A673 (cell line): ENCODE measurements around the gene RAD50. TPM values are rescaled to one million over a fixed set of nuclear protein-coding genes. Genes with fewer than 3 reads are reported as not detected.

Source experiments
- BruUV-seq: library from RNA; stranded (reverse); fragments of 400-500 nt; replicated peaks from 2 replicates; lab custom pipeline; 2021; lab: Mats Ljungman, UMichigan
- CTCF ChIA-PET: fragments of 300-600 bp; sonication (Branson Sonifier 250); formaldehyde crosslinking; loops from one replicate; lab custom pipeline; 2022; ENCODE audit warnings: antibody characterized with exemption; lab: Charles Lee
- POLR2A ChIA-PET: fragments of 300-600 bp; sonication (Branson Sonifier 250); formaldehyde crosslinking; loops from one replicate; lab custom pipeline; 2022; ENCODE audit warnings: antibody characterized with exemption; ENCODE audit not compliant: low non-redundant PET; lab: Charles Lee
- DNase-seq: peaks from one replicate; pipeline ENCODE4 v3.0.0-alpha.2; 2015; ENCODE audit warnings: low spot score
- H3K27ac ChIP-seq: fragments of 200-600 bp; sonication (generic); 2 replicates; pipeline ENCODE4 v1.5.1; 2016; ENCODE audit warnings: mixed run types, low read depth, mild to moderate bottlenecking, mixed read lengths, antibody characterized with exemption, low read length; ENCODE audit not compliant: poor library complexity, severe bottlenecking
- H3K27me3 ChIP-seq: fragments of 200-600 bp; sonication (generic); replicated peaks from 2 replicates; pipeline ENCODE4 v1.6.1; 2017; ENCODE audit warnings: mixed run types, low read depth, mild to moderate bottlenecking, mixed read lengths, antibody characterized with exemption, low read length; ENCODE audit not compliant: insufficient read depth, poor library complexity
- H3K36me3 ChIP-seq: fragments of 200-600 bp; sonication (generic); 2 replicates; pipeline ENCODE4 v1.6.1; 2016; ENCODE audit warnings: mixed run types, mild to moderate bottlenecking, mixed read lengths, antibody characterized with exemption, low read length; ENCODE audit not compliant: insufficient read depth, poor library complexity, severe bottlenecking
- H3K4me1 ChIP-seq: fragments of 200-600 bp; sonication (generic); 2 replicates; pipeline ENCODE4 v1.6.1; 2017; ENCODE audit warnings: mixed run types, mild to moderate bottlenecking, mixed read lengths, antibody characterized with exemption, low read length; ENCODE audit not compliant: insufficient read depth, poor library complexity, severe bottlenecking
- H3K4me3 ChIP-seq: fragments of 200-600 bp; sonication (generic); 2 replicates; pipeline ENCODE4 v1.5.1; 2016; ENCODE audit warnings: low read depth, mixed run types, mild to moderate bottlenecking, mixed read lengths, low read length; ENCODE audit not compliant: poor library complexity, severe bottlenecking
- H3K9me3 ChIP-seq: fragments of 200-600 bp; sonication (generic); 2 replicates; pipeline ENCODE4 v1.6.1; 2016; ENCODE audit warnings: mixed run types, low read depth, mild to moderate bottlenecking, mixed read lengths, antibody characterized with exemption, low read length; ENCODE audit not compliant: poor library complexity, severe bottlenecking
- EZH2 ChIP-seq: fragments of 200-600 bp; sonication (generic); IDR thresholded peaks from 2 replicates; pipeline ENCODE4 v1.6.1; 2017; ENCODE audit warnings: borderline replicate concordance, low read depth, mild to moderate bottlenecking, mixed read lengths, antibody characterized with exemption, low read length; ENCODE audit not compliant: poor library complexity, severe bottlenecking
- intact Hi-C: fragments of 100-400 bp; cut with micrococcal nuclease; formaldehyde crosslinking; loops from one replicate; pipeline ENCODE4 v1.10.0; 2022; ENCODE audit not compliant: unreplicated experiment
- total RNA-seq: library from RNA; stranded (reverse); gene quantifications from 2 replicates; pipeline ENCODE4 v1.2.3, GENCODE V29; 2021
- TF ChIP-seq, protein P1 (sequence below): fragments of 300-800, 200-600 bp; sonication (generic); conservative IDR thresholded peaks from 2 replicates; pipeline ENCODE4 v1.5.1; 2017; ENCODE audit warnings: low read depth, mild to moderate bottlenecking, antibody characterized with exemption, low read length, moderate library complexity, mixed read lengths

Gene RAD50
- total RNA-seq, 1 experiment from 2014 or later: 43.6 TPM

DNA sequence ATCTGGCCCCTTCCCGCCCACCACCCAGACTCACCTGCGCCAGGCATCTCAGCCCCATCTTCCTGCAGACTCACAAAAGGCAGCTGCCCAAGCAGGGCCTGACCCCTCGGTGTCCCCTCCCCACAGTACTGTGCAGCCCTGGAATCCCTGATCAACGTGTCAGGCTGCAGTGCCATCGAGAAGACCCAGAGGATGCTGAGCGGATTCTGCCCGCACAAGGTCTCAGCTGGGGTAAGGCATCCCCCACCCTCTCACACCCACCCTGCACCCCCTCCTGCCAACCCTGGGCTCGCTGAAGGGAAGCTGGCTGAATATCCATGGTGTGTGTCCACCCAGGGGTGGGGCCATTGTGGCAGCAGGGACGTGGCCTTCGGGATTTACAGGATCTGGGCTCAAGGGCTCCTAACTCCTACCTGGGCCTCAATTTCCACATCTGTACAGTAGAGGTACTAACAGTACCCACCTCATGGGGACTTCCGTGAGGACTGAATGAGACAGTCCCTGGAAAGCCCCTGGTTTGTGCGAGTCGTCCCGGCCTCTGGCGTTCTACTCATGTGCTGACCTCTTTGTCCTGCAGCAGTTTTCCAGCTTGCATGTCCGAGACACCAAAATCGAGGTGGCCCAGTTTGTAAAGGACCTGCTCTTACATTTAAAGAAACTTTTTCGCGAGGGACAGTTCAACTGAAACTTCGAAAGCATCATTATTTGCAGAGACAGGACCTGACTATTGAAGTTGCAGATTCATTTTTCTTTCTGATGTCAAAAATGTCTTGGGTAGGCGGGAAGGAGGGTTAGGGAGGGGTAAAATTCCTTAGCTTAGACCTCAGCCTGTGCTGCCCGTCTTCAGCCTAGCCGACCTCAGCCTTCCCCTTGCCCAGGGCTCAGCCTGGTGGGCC is 103.1 kb downstream of the RAD50 start:
- H3K9me3 ChIP-seq: no peaks in the 10 kb centered on the region
- no peaks in the 10 kb centered on the region for H3K27me3 ChIP-seq
- DNase-seq: no peak
- no peak overlapping the region for H3K27ac ChIP-seq
- H3K4me3 ChIP-seq: no peak overlapping the region
- POLR2A ChIA-PET: no interaction called here
- CTCF ChIA-PET: no interaction called here
- BruUV-seq: no TSS peak
- TF ChIP-seq, protein P1, sequence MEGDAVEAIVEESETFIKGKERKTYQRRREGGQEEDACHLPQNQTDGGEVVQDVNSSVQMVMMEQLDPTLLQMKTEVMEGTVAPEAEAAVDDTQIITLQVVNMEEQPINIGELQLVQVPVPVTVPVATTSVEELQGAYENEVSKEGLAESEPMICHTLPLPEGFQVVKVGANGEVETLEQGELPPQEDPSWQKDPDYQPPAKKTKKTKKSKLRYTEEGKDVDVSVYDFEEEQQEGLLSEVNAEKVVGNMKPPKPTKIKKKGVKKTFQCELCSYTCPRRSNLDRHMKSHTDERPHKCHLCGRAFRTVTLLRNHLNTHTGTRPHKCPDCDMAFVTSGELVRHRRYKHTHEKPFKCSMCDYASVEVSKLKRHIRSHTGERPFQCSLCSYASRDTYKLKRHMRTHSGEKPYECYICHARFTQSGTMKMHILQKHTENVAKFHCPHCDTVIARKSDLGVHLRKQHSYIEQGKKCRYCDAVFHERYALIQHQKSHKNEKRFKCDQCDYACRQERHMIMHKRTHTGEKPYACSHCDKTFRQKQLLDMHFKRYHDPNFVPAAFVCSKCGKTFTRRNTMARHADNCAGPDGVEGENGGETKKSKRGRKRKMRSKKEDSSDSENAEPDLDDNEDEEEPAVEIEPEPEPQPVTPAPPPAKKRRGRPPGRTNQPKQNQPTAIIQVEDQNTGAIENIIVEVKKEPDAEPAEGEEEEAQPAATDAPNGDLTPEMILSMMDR: no peak
- no peak for TF ChIP-seq EZH2
- H3K36me3 ChIP-seq: no peaks in the 10 kb centered on the region
- peaks cover 10% of the 10 kb centered on the region for H3K4me1 ChIP-seq
- intact Hi-C loops: no loop called here

DNA sequence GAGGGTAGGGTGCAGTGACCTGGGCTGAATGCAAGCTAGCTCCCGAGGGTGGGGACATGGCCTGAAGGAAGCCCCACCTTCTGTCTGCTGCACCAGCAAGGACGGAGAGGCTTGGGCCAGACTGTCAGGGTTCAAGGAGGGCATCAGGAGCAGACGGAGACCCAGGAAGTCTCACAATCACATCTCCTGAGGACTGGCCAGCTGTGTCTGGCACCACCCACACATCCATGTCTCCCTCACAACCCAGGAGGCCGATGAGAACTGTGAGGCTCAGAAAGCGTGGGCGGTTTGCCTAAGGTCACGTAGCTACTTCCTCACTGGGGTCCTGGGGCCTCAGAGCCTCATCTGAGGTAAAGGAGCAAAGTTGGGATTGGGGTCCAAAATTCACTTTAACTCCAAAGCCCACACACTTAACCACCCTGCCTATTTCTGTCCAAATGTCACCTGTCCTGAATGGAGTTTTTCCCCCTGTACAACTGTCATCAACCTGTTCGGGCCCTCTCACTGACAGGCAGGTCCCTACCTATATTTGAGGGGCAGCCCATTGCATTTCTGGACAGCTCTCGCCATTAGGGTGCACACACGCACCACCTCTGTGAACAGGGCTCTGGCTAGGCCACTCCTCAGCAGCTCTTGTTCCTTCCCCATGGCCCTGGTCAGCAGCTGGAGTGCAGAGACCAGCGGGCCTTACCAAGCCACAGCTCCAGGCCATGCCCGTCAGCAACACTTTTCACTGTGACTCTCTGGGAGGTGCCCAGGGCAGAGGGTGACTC is 104.6 kb downstream of the RAD50 start:
- H3K36me3 ChIP-seq: no peaks in the 10 kb centered on the region
- CTCF ChIA-PET: no interaction called here
- H3K9me3 ChIP-seq: no peaks in the 10 kb centered on the region
- peaks cover 6% of the 10 kb centered on the region for H3K4me1 ChIP-seq
- DNase-seq: no peak
- TF ChIP-seq EZH2: no peak
- TF ChIP-seq, protein P1: no peak
- POLR2A ChIA-PET: no interaction called here
- no TSS peak for BruUV-seq
- H3K4me3 ChIP-seq: no peak overlapping the region
- intact Hi-C loops: no loop called here
- H3K27me3 ChIP-seq: no peaks in the 10 kb centered on the region
- no peak overlapping the region for H3K27ac ChIP-seq

DNA sequence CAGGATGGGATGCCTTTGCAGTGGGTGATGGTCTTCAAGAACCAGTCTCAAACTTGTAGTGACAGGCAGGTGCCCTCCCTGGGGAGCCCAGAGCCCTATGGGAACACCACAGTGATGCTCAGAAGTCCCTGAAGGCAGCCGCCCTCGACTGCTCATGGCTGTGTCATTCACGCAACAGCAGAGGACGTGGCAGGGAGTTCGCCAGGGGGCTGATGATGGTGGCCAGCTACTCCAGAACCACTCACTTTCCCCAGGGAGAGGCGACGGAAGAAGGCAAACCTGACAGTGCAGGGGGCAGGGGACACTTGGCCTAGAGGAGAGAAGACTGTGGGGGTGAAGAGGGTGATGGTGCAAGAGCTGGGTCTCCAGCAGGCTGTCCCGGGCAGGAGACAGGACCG is 105.2 kb downstream of the RAD50 start:
- Histone ChIP-seq H3K27me3 (no peaks in the 10 kb centered on the region), H3K27ac (no peak overlapping the region), H3K9me3 (no peaks in the 10 kb centered on the region), H3K36me3 (no peaks in the 10 kb centered on the region), H3K4me1 (peaks cover 6% of the 10 kb centered on the region), H3K4me3 (no peak overlapping the region)
- ChIA-PET POLR2A (no interaction called here), CTCF (no interaction called here)
- intact Hi-C loops: no loop called here
- no TSS peak for BruUV-seq
- no peak for TF ChIP-seq EZH2
- TF ChIP-seq, protein P1: no peak
- DNase-seq: no peak
